IMR-90 (cell line): ENCODE results near the gene CALCOCO1. TPM values are rescaled to one million over a fixed set of nuclear protein-coding genes. Genes with fewer than 3 reads are reported as not detected.

ENCODE experiments used
- CHD1 ChIP-seq: IDR thresholded peaks from 2 replicates; pipeline ENCODE4 v1.6.1; 2012; ENCODE audit warnings: low read depth, low read length, improper control_type of control experiment
- MXI1 ChIP-seq: IDR thresholded peaks from 2 replicates; pipeline ENCODE4 v1.6.1; 2012; ENCODE audit warnings: low read depth, mild to moderate bottlenecking, low read length, moderate library complexity, borderline replicate concordance
- RCOR1 ChIP-seq: IDR thresholded peaks from 2 replicates; pipeline ENCODE4 v1.6.1; 2012; ENCODE audit warnings: mild to moderate bottlenecking, low read length, improper control_type of control experiment; ENCODE audit not compliant: insufficient replicate concordance
- RFX5 ChIP-seq: IDR thresholded peaks from 2 replicates; pipeline ENCODE4 v1.8.0; 2012; ENCODE audit warnings: low read depth, mild to moderate bottlenecking, low read length, moderate library complexity
- polyA plus RNA-seq, 3 experiments: library from polyadenylated mRNA; depleted of rRNA; stranded (reverse); fragments of >200 nt; gene quantifications; 2 replicates each; pipeline ENCODE4 v1.2.3, GENCODE V29; 2012; ENCODE audit warnings: low replicate concordance in 1 of 3
- total RNA-seq: library from RNA; depleted of rRNA; stranded (reverse); fragments of >200 nt; gene quantifications from 2 replicates; pipeline ENCODE4 v1.2.3, GENCODE V29; 2012

CALCOCO1 gene
- total and polyA plus RNA-seq, 2 of the 4 experiments (the other 2 are of a cell fraction), result 156 to 169 TPM

DNA sequence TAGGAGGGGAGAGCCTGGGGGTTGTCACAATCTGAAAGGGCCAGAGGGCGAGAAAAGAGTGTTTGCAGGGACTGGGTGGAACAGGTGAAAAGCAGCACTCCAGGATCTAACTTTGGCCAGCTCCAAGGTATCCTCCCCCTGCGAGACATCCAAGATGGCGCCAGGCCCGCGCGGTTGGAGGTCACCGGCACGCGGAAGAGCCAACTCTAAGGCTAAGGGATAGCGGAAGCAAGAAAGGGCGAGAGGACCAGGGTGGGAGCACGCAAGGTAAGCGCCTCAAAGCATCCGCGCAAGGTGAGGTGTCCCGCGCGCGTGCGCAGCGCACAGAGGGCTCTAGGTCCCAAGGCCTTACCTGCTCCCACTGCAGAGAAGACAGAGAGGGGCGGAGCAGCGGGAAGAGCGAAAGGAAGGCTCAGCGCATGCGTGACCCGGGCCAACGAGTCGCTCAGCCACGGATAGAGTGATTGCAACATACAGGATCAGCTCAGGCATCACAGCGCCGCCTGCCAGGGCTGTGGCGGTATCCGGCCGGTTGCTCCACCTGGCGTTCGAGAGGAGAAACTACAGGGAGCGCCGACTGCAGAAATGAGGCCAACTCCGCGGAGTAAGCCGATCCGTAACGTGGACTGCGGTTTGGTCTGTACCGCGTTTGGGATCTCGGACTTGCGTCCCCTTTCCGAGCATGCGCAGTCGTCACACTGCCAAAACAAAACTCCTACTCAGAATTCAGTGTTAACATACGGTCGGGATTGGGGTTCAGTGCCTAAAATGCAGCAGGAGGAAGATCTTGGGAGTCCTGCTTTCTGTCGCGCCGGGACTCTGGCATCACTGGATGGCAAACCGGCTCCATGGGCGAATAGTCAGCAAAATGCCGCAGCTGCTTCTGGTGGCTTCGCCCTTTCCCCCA is 51.3 kb downstream of the CALCOCO1 start, which contains the start of gene ATP5MC2 (continued):
- TF ChIP-seq RCOR1 (no peak), RFX5 (no peak), CHD1 (0 out of 2 replicates have a peak, but pooled peaks have one; percentile 46), MXI1 (peak; percentile 60; the same call in 1 of the 2 replicates)
